ENCODE measurements around the gene C4orf46. TPM values are rescaled to one million over a fixed set of nuclear protein-coding genes. Genes with fewer than 3 reads are reported as not detected.

The C4orf46 gene
- total RNA-seq, 2 experiments from 2014 or later, result 2.6 to 3.1 TPM

DNA sequence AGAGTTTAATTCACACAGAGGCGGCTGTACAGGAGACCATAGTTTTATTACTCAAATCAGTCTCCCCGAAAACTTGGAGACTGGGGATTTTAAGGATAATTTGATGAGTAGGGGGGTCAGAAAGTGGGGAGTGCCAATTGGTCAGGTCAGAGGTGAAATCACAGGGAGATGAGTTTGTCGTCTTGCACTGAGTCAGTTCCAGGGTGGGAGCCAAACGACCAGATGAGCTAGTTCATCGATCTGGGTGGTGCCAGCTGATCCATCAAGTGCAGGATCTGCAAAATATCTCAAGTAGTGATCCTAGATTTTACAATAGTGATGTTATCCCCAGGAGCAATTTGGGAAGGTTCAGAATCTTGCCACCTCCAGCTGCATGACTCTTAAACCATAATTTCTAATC lies 4.4 kb upstream of the C4orf46 start:
- peaks cover 14% of the 10 kb centered on the region for H3K4me1 ChIP-seq (ENCODE audit: insufficient read depth, low read length)
- intact Hi-C loops (cut with DNase I, micrococcal nuclease), result no loop called here
- Mint-ChIP-seq H3K36me3 (ENCODE audit: low read depth) (peaks cover 27% of the 10 kb centered on the region), H3K4me1 (ENCODE audit: low read depth) (peaks cover 13% of the 10 kb centered on the region), H3K9me3 (no peaks in the 10 kb centered on the region), H3K27me3 (no peaks in the 10 kb centered on the region), H3K4me3 (no peak overlapping the region), H3K27ac (no peak overlapping the region)
- no peaks in the 10 kb centered on the region for H3K36me3 ChIP-seq (ENCODE audit: insufficient read depth, low read length)
- CTCF ChIA-PET, result no interaction called here
- H3K9me3 ChIP-seq (ENCODE audit: control insufficient read depth in 1 of 2, insufficient read depth in 1 of 2, low read length in 2 of 2), result no peaks in the 10 kb centered on the region
- no peaks in the 10 kb centered on the region for H3K27me3 ChIP-seq (ENCODE audit: control insufficient read depth in 1 of 2, insufficient read depth in 2 of 2, low read length in 2 of 2)
- no peak overlapping the region for H3K4me3 ChIP-seq (ENCODE audit: low read length)
- ATAC-seq (ENCODE audit: poor library complexity) (no peak), DNase-seq (no peak)
- no peak overlapping the region for H3K27ac ChIP-seq (ENCODE audit: low read depth in 1 of 2, low read length in 2 of 2)
- TF ChIP-seq, protein P1, sequence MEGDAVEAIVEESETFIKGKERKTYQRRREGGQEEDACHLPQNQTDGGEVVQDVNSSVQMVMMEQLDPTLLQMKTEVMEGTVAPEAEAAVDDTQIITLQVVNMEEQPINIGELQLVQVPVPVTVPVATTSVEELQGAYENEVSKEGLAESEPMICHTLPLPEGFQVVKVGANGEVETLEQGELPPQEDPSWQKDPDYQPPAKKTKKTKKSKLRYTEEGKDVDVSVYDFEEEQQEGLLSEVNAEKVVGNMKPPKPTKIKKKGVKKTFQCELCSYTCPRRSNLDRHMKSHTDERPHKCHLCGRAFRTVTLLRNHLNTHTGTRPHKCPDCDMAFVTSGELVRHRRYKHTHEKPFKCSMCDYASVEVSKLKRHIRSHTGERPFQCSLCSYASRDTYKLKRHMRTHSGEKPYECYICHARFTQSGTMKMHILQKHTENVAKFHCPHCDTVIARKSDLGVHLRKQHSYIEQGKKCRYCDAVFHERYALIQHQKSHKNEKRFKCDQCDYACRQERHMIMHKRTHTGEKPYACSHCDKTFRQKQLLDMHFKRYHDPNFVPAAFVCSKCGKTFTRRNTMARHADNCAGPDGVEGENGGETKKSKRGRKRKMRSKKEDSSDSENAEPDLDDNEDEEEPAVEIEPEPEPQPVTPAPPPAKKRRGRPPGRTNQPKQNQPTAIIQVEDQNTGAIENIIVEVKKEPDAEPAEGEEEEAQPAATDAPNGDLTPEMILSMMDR (IDR thresholded peaks at IDR 0.05), result no peak
- POLR2A ChIA-PET, result no interaction called here

DNA sequence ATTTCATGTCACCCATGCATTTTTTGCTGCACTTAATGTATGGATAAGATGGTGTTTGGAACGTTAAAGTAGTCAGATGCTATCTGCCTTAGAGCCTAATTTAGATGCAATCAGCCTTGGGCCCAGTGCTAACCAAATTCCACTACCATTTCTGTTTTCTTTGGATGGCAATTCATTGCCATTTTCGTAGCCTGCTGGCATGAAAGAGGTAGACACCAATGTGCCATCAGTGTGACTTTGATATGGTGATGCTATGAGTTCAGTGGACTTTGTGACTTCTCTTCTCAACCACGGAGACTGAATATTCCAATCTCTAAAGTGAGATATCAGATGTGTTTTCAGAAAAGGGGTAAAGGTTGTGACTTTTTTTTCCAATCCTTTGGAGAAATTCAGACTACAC lies 1.9 kb upstream of the C4orf46 start:
- Histone ChIP-seq H3K27me3 (ENCODE audit: control insufficient read depth in 1 of 2, insufficient read depth in 2 of 2, low read length in 2 of 2) (no peaks in the 10 kb centered on the region), H3K36me3 (ENCODE audit: insufficient read depth, low read length) (no peaks in the 10 kb centered on the region), H3K4me3 (ENCODE audit: low read length) (no peak overlapping the region), H3K9me3 (ENCODE audit: control insufficient read depth in 1 of 2, insufficient read depth in 1 of 2, low read length in 2 of 2) (no peaks in the 10 kb centered on the region), H3K4me1 (ENCODE audit: insufficient read depth, low read length) (peaks cover 19% of the 10 kb centered on the region), H3K27ac (ENCODE audit: low read depth in 1 of 2, low read length in 2 of 2) (no peak overlapping the region)
- no peak for DNase-seq
- Mint-ChIP-seq H3K4me1 (ENCODE audit: low read depth) (peaks cover 25% of the 10 kb centered on the region), H3K36me3 (ENCODE audit: low read depth) (peaks cover 17% of the 10 kb centered on the region), H3K27me3 (no peaks in the 10 kb centered on the region), H3K9me3 (no peaks in the 10 kb centered on the region), H3K27ac (no peak overlapping the region), H3K4me3 (peak overlapping the region; percentile 31)
- CTCF ChIA-PET, result no interaction called here
- TF ChIP-seq, protein P1 (IDR thresholded peaks at IDR 0.05), result no peak
- no peak for ATAC-seq (ENCODE audit: poor library complexity)
- POLR2A ChIA-PET, result no interaction called here
- intact Hi-C loops (cut with DNase I, micrococcal nuclease), result loop anchor here (2.0 to 5.0 kb wide), 3 partner anchors 45 to 429 kb away; partner anchors contain the start of genes RAPGEF2 (in 2 of the 2) and PPID (in 1 of the 2)

DNA sequence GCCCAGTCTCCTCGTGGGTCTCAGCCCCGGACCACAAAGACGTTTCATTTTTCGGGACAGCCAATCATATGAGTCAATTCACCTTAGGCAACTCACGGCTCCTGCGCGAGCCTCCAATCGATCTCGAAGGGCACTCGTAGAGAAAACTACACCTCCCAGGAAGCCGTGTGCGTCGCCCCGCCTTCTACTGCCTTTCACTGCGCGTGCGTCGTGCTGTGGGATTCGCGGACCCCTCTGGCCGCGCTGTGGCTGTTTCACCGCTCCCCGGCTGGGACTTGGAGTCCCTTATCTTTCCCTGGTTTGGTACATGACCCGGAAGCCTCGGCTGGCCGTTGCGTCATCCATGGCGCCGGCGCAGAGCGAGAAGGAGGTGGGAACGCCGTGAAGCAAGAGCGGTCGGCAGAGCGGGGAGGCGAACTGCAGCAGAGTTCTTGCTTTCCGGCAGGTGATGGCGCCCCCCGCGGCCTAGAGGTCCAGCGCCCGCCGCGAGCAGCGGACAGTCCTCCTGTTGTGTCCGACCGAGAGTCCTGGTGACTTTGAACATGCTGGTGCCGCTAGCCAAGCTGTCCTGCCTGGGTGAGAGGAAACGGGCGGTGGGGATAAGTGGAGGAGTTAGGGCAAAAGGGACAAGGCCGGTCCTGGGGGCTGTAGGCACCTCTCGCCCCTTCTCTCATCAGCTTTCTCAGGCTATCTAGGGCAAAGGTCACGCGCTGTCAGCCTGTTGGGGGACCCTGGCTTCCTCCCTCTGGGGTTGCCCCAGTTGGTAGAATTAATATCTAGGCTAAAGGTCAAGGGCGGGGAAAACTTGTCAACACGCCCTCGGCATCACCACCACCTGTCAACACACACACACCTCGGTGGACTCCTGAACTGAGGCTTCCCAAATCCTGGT lies 474 bp upstream of the C4orf46 start, which contains the start of gene ETFDH:
TSS of gene ETFDH (plus strand) at position 382 of the 892 bp plus-strand sequence. CDS start at position 543, 161 bp downstream.
- TF ChIP-seq, protein P1 (IDR thresholded peaks at IDR 0.05), result peak; percentile 62
- H3K27me3 Mint-ChIP-seq, result no peaks in the 10 kb centered on the region
- Histone ChIP-seq H3K4me3 (ENCODE audit: low read length) (peak within 1 kb of the TSS; percentile 98), H3K27ac (ENCODE audit: low read depth in 1 of 2, low read length in 2 of 2) (peak within 1 kb of the TSS; percentile 91 to 99), H3K36me3 (ENCODE audit: insufficient read depth, low read length) (no peaks in the 10 kb centered on the region), H3K9me3 (ENCODE audit: control insufficient read depth in 1 of 2, insufficient read depth in 1 of 2, low read length in 2 of 2) (no peaks in the 10 kb centered on the region), H3K4me1 (ENCODE audit: insufficient read depth, low read length) (peaks cover 19% of the 10 kb centered on the region), H3K27me3 (ENCODE audit: control insufficient read depth in 1 of 2, insufficient read depth in 2 of 2, low read length in 2 of 2) (no peaks in the 10 kb centered on the region)
- peak; percentile 96 to 100 (median 98) for DNase-seq
- H3K9me3 Mint-ChIP-seq, result no peaks in the 10 kb centered on the region
- H3K27ac Mint-ChIP-seq, result peak within 1 kb of the TSS; percentile 85
- intact Hi-C loops (cut with DNase I, micrococcal nuclease), result loop anchor here (2.0 to 5.0 kb wide), 3 partner anchors 51 to 430 kb away; partner anchors contain the start of genes RAPGEF2 (in 2 of the 2) and PPID (in 1 of the 2)
- H3K4me1 Mint-ChIP-seq (ENCODE audit: low read depth), result peaks cover 25% of the 10 kb centered on the region
- ChIA-PET POLR2A (interaction anchor here (0.6 to 1.6 kb wide), 2 partner anchors 20 to 501 kb away, joined by 3 read pairs; no protein-coding TSS in a partner anchor), CTCF (no interaction called here)
- H3K4me3 Mint-ChIP-seq, result peak within 1 kb of the TSS; percentile 93
- peaks cover 17% of the 10 kb centered on the region for H3K36me3 Mint-ChIP-seq (ENCODE audit: low read depth)
- ATAC-seq (ENCODE audit: poor library complexity), result peak; percentile 83
